ENCODE measurements around the gene RAC2. TPM values are rescaled to one million over a fixed set of nuclear protein-coding genes. Genes with fewer than 3 reads are reported as not detected.

RAC2 gene
- 18.9 TPM for total RNA-seq

DNA sequence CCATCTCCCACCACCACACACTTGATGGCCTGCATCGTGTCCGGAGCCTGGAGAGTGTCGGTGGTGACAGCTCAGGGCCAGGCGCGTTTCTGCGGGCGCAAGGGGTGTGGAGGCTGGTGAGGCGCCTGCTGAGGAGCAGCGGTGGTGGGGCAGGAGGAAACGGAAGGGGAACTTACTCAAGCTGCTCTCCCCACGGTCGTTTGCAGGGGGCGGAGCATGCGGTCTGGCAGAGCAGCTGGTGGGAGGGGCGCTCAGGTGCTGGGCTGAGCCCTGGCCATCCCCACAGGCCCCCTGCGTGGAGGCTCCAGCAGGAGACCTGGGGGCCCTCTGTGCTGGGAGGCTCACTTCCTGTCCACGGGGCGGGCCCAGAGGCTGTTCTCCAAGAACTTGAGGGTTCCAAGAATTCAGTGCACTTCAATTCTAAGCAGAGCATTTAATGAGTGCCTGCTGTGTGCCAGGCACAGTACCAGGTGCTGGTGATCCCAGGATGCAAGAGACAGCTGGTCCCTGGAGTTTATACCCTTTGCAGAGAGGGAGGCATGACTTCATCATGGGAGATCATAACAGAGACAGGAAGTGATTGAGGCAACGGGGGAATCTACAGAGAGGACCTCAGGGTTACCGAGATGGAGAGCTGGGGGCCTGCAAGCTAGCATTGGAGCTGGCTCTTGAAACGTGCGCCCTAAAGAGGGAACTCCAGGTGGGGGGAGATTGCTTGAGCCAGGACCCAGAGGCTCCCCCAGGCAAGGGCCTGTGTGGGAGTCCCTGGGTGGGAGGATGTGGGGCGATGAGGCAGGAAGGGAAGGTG, at the start of gene RAC2:
RAC2 (minus strand) TSS at position 156 of the 808 bp plus-strand sequence; CDS start at position 35, 121 bp downstream.
- ATAC-seq (peak; percentile 71), DNase-seq (ENCODE audit: low spot score) (peak; percentile 71)
- intact Hi-C loops (cut with DNase I), result no loop called here

DNA sequence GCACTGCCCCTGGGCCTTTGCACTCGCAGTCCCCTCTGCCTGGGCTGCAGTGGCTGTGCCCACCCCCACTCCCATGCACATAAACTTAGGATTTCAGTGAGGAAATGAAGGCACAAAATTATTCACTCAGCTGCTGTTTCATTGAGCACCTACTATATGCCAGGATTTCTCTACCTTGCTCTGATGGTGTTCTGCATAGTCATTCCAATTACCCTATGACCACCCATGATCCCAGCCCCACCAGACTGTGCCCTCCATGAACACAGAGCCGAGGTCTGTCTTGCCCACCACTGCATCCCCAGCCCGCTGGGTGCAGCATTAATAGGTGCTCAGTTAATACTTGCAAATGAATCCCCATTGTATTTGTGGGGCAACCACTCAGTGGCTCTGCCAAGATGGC, 49.1 kb upstream of the RAC2 start:
- intact Hi-C loops (cut with DNase I), result no loop called here

DNA sequence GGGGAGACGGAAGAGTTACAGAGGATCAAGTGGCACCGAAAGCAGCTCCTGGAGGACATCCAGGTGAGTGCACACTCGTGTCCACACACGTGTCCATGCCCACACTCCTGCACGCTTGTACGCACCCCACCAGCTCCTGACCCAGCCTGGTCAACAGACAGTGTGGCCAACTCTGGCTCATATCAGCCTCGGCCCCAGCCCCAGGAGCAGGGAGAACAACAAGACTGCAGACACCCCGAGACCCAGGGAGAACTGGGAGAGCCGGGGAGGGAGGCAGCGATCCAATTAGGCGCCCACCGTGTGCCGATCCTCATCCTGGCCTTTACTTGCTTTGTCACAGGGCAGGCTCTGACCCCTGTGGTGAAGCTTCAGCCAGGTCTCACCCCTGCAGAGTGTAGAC, 48.6 kb upstream of the RAC2 start:
- ATAC-seq (no peak), DNase-seq (ENCODE audit: low spot score) (no peak)
- intact Hi-C loops (cut with DNase I), result no loop called here

More for the DNA sequence above, 49.1 kb upstream of the RAC2 start:
- ATAC-seq (no peak), DNase-seq (ENCODE audit: low spot score) (no peak)

DNA sequence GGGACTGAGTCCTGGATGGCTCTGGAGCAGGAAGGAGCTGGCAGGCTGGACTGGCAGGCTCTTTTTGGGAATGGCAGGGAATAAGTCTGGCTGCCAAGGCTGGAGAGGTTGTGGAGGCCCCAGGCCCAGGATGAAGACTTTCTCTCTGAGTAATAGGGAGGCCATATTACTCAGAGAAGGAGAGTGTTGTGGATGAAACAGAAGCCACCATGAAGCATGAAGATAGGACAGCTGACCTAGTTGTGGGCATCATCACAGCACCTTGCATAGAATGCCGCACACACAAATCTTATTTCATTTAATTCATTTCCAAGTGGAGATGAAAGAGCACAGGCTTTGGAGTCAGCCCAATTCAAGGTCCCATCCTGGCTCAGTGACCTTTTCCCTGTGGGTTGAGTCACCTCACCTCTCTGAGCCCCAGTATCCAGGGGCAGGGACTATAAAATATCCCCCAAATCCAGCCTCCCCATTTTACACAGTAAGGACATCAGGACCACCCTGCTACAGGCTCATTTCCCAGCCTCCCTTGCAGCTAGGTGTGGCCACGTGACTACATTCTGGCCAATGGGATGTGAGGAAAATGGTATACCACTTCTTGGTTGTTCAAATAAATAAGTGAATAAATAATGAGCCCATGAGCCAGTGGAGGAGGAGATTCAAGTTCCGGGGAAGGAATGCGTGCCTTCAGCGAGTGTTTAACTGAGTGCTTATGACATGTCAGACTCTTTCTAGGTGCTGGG, 47.7 kb upstream of the RAC2 start:
- DNase-seq (ENCODE audit: low spot score) (no peak), ATAC-seq (no peak)
- intact Hi-C loops (cut with DNase I), result no loop called here

DNA sequence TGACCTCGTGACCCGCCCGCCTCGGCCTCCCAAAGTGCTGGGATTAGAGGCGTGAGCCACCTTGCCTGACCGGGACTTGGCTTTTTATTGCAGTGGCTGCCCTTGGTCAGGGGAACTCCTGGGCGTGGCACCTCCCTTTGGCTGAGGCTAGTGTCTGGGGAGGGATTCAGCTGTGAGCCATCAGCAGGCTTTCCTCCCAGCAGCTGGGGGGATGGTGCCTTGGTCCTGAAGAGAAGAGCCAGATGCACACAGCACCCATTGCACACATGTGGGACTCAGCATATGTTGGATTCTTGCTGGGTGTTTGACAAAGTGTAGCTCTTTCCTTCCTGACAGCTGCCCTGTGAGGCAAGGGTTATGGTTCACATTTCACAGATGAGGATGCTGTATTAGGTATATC, 46.7 kb upstream of the RAC2 start:
- intact Hi-C loops (cut with DNase I), result no loop called here
- no peak for ATAC-seq
- no peak for DNase-seq (ENCODE audit: low spot score)

DNA sequence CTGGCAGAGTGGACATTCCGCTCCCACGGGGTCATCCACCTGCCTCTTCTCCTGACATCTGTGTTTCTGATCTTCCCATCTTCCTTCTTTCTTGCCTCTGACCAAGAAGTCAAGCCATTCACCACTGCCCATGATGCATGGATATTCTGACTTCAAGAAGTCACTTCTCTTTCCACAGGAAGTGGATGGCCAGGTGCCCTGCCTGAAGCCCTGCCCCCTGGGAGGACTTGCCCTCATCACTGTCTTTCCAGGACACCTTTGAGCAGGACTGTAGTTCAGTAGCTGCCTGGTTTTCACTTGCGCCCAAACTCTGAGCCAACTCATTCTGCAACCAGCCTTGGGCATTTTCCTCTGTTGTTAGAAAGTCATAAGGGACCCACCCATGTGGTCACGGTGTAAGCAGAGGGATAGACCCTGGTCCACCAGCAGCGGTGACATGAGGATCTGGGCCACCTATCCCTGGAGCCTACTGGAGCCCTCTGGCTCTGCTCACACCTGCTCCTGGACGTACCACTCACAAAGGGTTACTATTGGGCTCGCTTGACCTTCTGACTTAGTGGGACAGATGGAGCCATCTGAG, 45.2 kb upstream of the RAC2 start:
- ATAC-seq, result no peak
- no peak for DNase-seq (ENCODE audit: low spot score)
- intact Hi-C loops (cut with DNase I), result no loop called here

DNA sequence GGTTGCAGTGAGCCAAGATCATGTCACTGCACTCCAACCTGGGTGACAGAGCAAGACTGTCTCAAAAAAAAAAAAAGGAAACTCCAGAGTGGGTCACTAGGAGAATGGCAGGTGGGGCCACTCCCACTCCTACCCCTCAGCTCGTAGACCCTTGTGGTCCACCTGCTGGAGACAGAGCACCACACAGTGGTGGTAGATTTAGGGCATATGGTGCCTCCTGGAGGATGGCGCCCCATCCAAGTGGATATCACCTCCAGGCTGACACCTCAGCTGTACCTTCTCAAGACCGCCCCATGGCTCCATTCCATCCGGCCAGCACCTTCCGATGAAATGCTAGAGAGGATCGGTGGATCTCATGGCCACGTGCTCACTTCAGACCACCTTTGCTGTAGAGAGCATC, 44.5 kb upstream of the RAC2 start:
- intact Hi-C loops (cut with DNase I), result no loop called here
- no peak for DNase-seq (ENCODE audit: low spot score)
- no peak for ATAC-seq

DNA sequence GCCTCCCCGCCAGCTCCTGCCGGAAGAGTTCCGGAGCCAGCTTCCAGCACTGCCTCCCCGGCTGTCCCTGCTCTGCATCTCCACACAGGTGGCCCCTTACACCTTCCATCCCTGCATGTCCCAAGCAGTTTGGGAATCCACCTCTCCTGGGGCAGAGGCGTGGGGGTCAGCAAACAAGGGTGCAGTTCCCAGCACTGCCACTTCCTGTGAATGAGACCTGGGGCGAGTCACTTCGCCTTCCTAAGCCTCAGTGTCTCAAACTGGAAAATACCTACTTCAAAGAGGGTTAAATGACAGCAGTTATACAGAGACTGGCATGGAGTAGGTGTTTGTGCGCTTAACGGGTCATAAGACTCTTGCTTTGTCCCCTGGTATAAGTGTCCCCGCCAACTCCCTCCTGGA, 43.5 kb upstream of the RAC2 start:
- intact Hi-C loops (cut with DNase I), result no loop called here
- ATAC-seq (no peak), DNase-seq (ENCODE audit: low spot score) (no peak)

DNA sequence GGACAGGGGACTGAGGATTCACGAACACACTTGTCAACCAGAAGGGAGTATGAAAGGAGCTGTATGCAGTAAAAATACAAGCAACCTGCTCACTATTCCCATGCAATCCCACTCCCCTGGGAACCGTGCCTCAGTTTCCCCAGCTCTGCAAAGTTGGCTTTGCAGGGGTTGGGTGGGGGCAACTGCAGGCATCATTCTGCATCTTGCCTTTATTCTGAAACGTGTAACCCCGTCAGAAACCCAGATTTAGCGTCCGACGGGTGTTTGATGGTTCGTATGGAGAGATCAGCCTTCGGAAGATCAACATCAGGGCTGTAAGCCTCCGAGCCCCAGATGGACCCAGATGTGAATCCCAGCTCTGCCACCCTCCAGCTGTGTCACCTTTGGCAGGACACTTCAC, 41.9 kb upstream of the RAC2 start:
- DNase-seq (ENCODE audit: low spot score) (no peak), ATAC-seq (no peak)
- intact Hi-C loops (cut with DNase I), result no loop called here

DNA sequence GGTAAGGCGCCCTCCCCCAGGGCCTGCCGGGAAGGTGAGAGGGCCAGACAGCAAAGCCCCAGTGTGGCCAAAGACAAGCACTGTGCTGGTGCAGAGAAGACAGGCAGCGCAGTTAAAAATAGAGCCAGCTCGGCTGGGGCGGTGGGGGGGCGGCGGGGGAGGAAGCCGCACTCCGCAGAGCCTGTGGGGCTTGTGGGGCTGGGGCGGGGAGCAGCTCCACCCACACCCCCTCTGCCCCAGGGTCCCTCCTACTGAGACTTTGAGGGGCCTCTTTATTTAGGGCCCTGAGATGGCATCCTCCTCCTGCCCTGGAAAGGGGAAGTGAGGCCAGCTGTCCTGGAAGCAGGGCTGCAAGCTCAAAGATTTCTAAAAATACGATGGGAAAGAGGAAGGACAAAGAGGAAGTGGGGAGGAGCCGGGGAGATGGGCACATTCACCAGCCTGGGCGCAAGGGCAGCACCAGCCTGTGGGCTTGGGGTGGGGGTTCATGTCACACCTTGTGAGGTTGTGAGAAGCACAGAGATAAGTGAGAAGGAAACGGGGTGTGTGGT, 40.8 kb upstream of the RAC2 start:
- ATAC-seq, result peak; percentile 91
- intact Hi-C loops (cut with DNase I), result no loop called here
- DNase-seq (ENCODE audit: low spot score), result no peak

DNA sequence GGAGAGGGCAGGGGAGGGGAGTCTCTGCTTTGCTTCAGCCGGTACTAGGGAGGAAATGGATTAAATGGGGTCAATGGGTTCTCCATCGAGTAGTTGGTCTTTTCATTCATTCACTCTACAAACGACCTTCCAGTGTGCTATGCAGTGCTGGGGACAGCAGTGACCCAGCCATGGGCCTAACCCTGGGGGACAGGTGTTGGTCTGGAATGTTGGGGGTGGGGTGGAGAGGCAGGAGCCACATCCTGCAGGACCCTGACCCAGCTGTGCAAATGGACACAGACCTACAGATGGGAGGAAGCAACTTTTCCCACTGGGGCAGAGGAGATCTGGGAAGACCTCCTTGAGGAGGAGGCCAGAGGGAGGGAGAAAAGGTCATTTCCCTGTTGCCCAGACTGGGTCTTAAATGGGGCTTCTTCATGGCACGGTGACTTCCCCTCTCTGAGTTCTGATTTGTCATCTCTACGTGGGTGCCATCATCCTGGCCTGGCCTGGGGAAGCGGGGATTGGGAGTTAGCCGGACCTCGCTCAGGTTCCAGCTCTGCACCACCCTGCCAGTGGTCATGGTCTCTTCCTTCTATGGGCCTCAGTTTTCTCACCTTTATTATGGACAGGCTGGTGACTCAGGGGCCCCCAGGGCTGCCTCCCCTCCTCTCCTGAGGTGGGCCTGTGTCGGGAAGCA, 40.2 kb upstream of the RAC2 start:
- intact Hi-C loops (cut with DNase I), result no loop called here
- ATAC-seq (peak; percentile 4), DNase-seq (ENCODE audit: low spot score) (no peak)

DNA sequence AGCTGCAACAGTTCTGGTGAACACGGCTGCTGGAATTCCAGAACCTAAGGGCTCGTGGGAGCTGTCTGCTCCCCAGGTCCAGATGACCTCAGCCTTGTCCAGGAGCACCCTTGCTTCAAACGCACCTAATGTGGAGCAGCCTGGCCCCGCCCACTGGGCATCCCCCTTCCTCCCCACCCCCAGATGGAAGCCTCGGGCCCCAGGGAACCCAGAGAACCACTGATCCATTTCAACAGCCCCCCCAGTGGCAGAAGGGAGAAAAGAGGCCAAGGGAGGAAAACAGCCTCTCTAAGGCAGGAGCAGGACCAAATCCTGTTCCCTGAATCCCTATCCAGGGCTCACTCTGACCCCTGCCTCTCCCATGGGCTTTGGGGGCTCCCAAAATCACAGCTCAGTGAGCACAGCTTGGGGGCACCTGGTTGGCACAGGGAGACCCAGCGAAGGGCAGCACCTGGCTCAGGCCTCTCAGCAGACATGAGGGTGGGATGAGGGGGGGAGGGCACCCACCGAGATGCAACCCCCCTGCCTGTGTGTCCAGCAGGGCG, 39.4 kb upstream of the RAC2 start:
- DNase-seq (ENCODE audit: low spot score) (no peak), ATAC-seq (peak; percentile 38)
- intact Hi-C loops (cut with DNase I), result no loop called here

DNA sequence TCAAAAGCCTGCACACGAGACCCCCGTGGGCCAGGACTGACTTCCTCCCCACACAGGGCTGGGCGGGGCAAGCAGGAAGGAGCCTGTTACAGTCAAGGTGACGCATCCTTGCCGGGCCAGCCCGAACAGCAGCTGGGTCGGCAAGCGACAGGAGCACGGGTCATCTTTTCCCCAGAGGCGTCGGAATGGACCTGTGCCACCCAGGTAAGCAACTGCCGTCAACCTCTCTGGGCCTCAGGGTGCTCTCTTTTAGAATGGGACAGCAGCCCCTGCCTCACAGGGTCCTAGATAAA, 38.3 kb upstream of the RAC2 start, which contains the start of gene CYTH4:
CYTH4 (plus strand) TSS at position 124 of the 293 bp plus-strand sequence; CDS start at position 186, 62 bp downstream.
- ATAC-seq (peak; percentile 37), DNase-seq (ENCODE audit: low spot score) (no peak)
- intact Hi-C loops (cut with DNase I), result no loop called here

DNA sequence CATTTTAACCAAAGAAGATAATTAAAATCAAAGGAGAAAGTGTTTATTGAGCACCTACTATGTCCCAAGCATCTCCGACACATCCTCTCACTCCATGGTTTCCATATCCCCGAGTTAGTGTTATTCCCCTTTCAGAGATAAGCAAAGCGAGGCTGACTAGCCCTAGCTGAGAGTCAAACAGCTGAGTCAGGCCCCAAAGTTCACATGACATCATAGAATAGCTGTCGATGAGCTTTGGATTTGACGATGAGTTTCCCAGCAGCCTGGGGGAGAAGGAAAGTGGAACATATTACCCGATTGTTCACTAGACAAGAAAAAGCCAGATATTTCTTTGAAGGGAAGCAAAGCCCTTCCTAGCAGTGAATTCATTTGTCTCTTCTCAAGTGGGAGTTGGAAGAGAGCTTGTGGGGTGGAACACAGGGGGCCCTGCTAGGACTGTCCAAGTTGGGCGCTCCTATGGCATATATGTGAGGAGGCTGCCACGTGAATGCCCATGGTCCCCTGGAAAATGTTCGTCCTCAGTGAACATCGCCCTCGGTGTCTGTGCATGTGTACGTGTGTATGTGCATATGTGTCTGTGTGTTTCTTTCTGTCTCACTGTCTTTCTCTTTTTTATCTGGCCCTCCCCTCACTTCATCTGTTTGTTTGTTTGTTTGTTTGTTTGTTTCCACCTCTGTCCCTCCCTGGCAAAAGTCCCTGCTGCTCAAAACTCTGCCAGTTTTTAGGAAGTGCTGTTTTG, 37.7 kb upstream of the RAC2 start:
- no peak for ATAC-seq
- DNase-seq (ENCODE audit: low spot score), result no peak
- intact Hi-C loops (cut with DNase I), result no loop called here

DNA sequence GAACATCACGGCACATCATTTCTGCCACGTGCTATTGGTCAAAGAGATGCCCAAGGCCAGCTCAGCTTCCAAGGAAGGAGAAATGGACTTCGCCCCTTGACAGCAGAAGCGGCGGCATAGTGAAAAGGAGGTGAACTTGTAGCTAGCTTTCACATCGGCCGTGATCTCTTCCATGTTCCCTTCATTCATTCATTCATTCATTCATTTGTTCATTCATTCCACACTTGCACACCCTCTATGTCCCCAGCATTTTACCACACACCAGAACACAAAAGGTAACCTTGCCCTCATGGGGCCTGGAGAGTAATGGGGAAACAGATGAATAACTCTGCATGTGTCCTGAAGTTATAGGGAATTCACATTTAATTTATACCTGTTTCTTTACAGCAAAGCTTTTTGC, 37.1 kb upstream of the RAC2 start:
- intact Hi-C loops (cut with DNase I), result no loop called here
- DNase-seq (ENCODE audit: low spot score), result no peak
- no peak for ATAC-seq

DNA sequence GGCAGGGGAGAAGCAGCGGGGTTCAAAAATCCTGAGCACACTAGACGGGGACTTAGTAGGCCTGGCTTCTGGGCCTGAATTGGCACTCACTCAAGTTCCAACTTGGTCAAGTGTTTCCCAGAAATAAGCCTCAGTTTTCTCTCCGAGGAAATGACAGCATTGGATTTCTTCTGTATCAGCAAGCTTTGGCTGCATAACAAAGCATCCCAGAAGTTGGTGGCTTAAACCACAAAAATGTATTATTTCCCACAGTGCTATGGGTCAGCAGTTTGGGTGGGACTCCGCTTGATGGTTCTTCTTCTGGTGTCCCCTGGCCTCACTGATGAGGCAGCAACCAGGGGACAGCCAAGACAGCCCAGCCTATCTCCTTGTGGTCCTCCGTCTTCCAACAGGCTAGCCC, 36.6 kb upstream of the RAC2 start:
- ATAC-seq, result no peak
- intact Hi-C loops (cut with DNase I), result no loop called here

DNA sequence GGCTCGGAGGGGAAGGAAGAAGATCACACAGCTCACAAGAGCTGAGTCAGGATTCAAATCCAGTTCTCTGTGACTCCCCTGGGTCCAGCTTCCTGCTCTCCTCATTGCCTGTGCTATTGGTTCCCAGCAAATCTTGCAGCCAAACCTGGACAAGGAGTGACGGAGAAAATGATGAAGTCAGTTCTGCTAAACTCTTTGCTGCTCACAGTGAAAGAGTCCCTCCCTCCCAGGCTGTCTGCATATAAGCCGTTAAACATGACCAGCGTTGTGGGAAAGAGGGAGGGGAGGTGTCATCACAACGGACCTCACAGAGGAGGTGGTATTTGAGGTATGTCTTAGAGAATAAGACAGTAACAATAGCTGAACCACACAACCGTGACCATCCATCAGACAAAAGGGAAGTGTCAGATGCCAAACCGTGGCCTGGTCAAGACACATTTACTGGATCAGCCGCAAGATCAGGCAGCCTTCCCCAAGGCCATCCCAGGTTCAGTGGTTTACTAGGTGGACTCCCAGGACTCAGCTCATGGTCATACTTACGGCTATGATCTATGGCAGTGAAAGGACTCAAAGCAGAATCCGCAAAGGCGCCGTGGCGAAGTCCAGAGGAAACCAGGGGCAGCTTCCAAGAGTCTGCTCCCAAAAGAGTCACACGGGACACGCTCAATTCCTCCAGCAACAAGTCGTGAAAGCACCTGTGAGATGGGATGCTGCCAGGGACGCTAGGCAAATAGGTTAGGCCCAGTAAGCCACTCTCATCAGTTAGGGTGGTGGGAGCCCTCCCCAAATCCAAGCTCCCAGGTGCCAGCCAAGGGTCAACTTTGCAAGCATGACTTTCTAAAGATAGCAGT, 35.5 kb upstream of the RAC2 start:
- no peak for ATAC-seq
- intact Hi-C loops (cut with DNase I), result no loop called here
- DNase-seq (ENCODE audit: low spot score), result no peak

More for the DNA sequence above, 36.6 kb upstream of the RAC2 start:
- no peak for DNase-seq (ENCODE audit: low spot score)

DNA sequence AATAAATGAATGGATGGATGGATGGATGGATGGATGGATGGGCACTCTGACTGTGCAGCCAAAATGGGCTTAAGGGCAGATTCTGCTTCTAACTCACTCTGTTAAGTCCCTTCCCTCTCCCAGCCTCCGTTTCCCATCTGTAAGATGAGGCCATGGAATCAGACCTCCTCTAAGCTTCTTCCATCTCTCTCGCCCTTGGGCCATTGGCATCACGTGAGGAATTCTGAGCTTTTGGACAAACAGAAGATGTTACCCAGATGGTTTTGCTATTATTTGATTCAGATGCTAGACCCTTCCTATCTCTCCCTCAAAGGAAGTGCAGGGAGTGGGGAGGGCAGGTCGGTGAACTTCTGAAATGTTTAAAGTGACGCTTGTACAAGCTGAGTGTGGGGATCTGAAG, 34.2 kb upstream of the RAC2 start:
- intact Hi-C loops (cut with DNase I), result no loop called here
- ATAC-seq (no peak), DNase-seq (ENCODE audit: low spot score) (no peak)

Data from sciatic nerve (tissue), 2 donors.